Right lobe of liver (tissue), 4 donors: Measurements from ENCODE around the gene LRRC56.

Source experiments
- CTCF ChIP-seq, 4 donors: fragments of 200-600 bp in 3 of 4; fragments of 450-650 bp in 1 of 4; IDR thresholded peaks; one replicate each; pipeline versions ENCODE4 v1.5.1 to v1.8.0; 2016 to 2022; ENCODE audit warnings: antibody characterized with exemption in 4 of 4, mild to moderate bottlenecking in 2 of 4
- POLR2A ChIP-seq: fragments of 450-650 bp; IDR thresholded peaks from one replicate; pipeline ENCODE4 v1.6.1; 2017; ENCODE audit warnings: antibody characterized with exemption, mild to moderate bottlenecking
- donor health status: DM: no; HTN: no; CAD: no.
- donor health status: DM: no; HTN: no; CAD: no.
- donor health status: DM: no; HTN: yes; CAD: no.

GRCh38 chr11:535519-536454 is 1.5 kb upstream of the LRRC56 start, which contains the start of gene HRAS:
- TF ChIP-seq CTCF (IDR thresholded peaks at IDR 0.05), result no peak
- peak; percentile 68 for TF ChIP-seq POLR2A
